HG02642 (cell line): ENCODE results near the gene S100A13.
"Not testable (repeated sequence)": the region's sequence is repeated elsewhere in the genome, so short reads cannot be mapped to it uniquely, and the experiment has no call there.

Experiments used
- ATAC-seq: cut with Tn5 transposase; IDR thresholded peaks from one replicate; pipeline ENCODE4 v1.9.1; 2021; ENCODE audit warnings: mild to moderate bottlenecking; ENCODE audit not compliant: unreplicated experiment, poor library complexity

Gene S100A13

GRCh38 chr1:153577138-153577537, 50.2 kb downstream of the S100A13 start:
- no peak for ATAC-seq

DNA sequence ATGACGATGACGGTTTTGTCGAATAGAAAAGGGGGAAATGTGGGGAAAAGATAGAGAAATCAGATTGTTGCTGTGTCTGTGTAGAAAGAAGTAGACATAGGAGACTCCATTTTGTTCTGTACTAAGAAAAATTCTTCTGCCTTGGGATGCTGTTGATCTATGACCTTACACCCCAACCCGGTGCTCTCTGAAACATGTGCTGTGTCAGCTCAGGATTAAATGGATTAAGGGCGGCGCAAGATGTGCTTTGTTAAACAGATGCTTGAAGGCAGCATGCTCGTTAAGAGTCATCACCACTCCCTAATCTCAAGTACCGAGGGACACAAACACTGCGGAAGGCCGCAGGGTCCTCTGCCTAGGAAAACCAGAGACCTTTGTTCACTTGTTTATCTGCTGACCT, 51.8 kb downstream of the S100A13 start:
- not testable (repeated sequence) for ATAC-seq

DNA sequence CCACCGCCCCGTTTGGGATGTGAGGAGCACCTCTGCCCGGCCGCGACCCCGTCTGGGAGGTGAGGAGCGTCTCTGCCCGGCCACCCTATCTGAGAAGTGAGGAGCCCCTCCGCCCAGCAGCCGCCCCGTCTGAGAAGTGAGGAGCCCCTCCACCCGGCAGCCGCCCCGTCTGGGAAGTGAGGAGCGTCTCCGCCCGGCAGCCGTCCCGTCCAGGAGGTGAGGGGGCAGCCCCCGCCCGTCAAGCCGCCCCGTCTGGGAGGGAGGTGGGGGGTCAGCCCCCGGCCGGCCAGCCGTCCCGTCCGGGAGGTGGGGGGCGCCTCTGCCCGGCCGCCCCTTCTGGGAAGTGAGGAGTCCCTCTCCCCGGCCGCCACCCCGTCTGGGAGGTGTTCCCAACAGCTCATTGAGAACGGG, 52.2 kb downstream of the S100A13 start:
- not testable (repeated sequence) for ATAC-seq

- no peak for ATAC-seq
Measured at GRCh38 chr1:153573351-153573750, 54.0 kb downstream of the S100A13 start.

DNA sequence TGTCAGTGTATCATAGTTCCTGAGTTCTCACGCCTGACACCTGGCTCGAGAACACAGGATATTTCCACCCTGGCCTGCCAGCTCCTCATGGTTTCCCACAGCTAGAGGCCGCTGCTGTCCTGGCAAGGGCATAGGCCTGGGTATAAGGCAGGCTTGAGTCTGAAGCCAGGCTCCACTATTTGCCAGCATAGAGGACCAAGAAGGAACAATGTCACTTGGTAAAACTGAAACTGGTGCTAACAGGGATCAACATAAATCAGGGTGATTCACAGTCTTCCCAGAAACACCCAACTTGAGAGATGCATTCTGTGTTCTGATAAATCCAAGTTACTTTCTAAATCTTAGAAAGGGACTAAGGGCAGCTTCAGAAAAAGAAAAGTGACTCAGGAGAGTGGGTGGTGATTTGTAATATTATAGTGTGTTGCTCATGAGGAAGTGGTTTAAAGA, 54.7 kb downstream of the S100A13 start:
- peak; percentile 70 for ATAC-seq

GRCh38 chr1:153571706-153572105, 55.6 kb downstream of the S100A13 start:
- ATAC-seq: no peak

DNA sequence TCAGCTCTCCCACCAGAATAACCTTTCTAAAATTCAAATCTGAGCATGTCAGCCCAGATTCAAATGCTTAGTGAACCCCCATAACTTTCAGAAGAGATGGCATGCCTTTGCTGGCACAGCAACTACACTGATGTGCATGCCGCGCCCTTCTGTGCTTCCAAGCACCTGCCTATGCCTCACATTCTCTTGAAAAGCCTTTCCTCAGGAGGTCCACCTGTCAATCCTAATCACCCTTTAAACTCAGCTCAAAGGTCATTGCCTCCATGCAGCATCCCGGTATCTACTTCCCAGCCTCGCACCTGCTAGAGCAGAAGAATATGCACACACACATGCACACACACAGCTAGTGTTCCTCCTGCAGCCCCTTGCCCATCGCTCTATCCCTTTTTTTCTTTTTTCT, 56.4 kb downstream of the S100A13 start:
- ATAC-seq: no peak

GRCh38 chr1:153569465-153569864, 57.8 kb downstream of the S100A13 start:
- no peak for ATAC-seq
